Purkinje cell (primary cell): Measurements from ENCODE around the gene RPS10. TPM values are rescaled to one million over a fixed set of nuclear protein-coding genes. Genes with fewer than 3 reads are reported as not detected.

Source experiments
- polyA plus RNA-seq: library from polyadenylated mRNA; unstranded; fragments of >200 nt; fragmentation: Nextera tagmentation; gene quantifications from 2 replicates; pipeline ENCODE4 v1.2.1, GENCODE V29; 2014

Gene RPS10
- 424 and 510 TPM in 2 replicates for polyA plus RNA-seq

DNA sequence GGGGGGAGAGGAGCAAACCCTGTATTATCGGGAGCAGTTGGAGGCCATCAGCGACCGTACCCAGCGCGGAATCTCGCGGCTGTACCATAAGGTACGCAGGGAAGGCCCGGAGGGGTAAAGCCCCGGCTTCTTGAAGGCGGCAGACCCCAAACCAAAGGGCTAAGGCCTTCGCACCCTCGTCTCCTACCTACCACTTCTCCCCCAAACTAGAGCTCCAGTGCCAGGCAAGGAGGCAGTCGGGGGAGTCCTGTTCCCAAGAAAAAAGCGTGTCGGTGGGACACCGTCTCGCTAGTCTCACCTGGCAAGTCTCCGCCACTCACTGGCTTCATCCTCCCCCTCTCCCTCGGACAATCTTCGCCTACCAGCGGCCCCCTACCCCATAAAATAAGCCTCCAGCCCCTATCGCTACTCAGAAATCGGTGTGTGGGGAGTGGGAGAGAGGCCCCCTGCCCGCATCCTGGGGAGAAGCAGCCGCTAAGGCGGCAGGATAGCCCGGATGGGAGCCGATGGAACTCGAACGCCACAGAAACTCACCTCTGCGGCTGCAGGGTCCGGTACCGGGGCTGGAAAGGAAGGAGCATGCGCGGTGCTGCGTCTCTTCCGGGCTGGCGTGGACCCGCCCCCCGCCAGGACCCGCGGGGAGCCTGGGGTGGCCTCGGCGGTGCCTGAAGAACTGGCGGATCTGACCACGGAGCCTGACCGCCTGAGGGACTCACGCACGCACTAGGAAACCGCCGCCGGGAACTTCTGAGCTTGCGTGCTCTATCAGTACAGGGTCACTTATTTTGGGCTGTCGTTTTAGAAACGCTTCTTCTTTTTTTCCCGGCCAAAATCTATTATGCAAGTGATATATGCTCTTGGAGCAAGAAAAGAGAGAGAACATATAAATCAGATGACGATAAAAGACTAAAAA lies at the start of gene RPS10:
Gene RPS10 (minus strand): TSS at position 572 of the 913 bp plus-strand sequence. CDS start 848 bp downstream, outside the sequence.

GRCh38 chr6:34465531-34466241 lies 39.8 kb upstream of the RPS10 start, which contains the start of gene PACSIN1:
Gene PACSIN1, plus strand, starts transcription at chr6:34466076. Its CDS starts 60,230 bp downstream, at chr6:34526306.

DNA sequence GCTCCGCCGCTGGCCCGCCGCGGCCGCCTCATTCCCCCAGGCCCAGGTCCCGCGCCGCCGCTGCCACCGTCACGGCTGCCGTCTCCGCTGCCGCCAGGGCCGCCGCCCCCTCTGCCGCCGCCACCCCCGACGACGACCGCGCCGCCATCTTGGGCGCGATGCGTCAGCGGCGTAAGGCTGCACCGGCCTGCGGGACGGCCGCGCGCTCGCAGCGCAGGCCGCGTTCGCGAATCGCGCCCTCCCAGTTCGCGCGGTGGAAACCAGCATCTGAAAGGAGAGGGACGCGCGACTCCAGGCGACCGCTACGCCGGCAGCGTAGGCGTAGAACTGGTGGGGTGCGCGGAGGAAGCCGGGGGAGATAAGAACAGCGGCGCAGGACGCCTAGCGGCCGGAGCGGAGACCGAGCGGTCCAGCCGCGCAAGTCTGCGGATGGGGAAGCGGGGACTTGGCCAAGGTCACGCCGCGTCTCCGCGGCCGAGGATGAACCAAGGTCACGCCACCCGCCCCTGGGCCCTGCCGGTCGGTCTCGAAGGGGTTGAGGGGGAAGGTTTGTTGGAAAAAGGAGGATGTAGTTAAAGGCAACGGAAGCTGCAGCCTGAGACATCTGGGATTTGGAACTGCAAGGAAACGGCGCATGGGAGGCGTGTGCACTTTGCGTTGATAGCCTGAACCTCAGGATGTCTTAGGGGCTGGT lies 33.2 kb downstream of the RPS10 start, which contains the start of gene NUDT3:
Gene NUDT3 (minus strand): TSS at position 173 of the 694 bp plus-strand sequence. CDS start 307 bp downstream, outside the sequence.

Other genes starting within 250 kb of the RPS10 start
- gene HMGA1, start 189.2 kb downstream of the RPS10 start, polyA plus RNA-seq, result 4.3 and 6.2 TPM in 2 replicates
- gene SMIM29, start 177.1 kb downstream of the RPS10 start, polyA plus RNA-seq, result 75.8 and 123 TPM in 2 replicates
- gene NUDT3, start 33.4 kb downstream of the RPS10 start, polyA plus RNA-seq, result 11.4 and 11.5 TPM in 2 replicates
- 4.6 and 7.9 TPM in 2 replicates for gene PACSIN1, start 40.0 kb upstream of the RPS10 start, polyA plus RNA-seq
- not detected in 2 replicates for gene SPDEF, start 130.3 kb upstream of the RPS10 start, polyA plus RNA-seq